ENCODE data around the gene DAPP1.

DNA sequence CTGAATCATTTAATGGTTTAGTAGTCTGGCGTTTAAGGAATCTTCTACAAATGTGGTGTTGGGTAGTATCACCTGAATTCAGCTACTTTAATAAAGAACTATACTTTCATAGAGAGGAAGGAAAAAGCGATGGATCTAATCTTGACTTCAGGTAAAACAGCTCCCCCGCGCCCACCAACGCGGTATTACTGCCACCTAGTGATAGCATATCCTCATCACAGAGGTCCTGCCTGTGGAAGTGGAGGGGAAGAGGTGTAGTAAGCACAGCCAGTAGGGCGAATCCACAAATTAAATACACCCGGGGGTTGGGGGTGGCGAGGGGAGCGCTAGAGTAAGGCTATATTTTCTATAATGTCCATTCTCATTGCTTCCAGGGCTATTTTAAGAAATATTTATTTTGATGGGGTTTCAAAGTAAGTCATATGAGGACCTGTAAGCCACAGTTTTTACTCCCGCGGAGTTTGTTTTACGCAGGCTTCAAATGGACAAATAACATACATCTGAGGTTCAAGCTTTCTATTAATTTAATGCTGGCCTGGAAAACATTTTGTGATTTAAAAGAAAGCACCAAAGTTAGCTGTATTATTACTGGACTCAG lies 8.3 kb upstream of the DAPP1 start:
- TF ChIP-seq POLR2AphosphoS5 (IDR thresholded peaks at IDR 0.05; ENCODE audit: low read depth, low read length) (no peak), POLR2A (IDR thresholded peaks at IDR 0.05; ENCODE audit: low read depth, low read length) (no peak), TAF1 (IDR thresholded peaks at IDR 0.05; ENCODE audit: borderline replicate concordance, low read depth, low read length) (no peak)
